OCI-LY1 (cell line): ENCODE results near the gene NOTCH1.

Experiments
- H2AFZ ChIP-seq: fragments of 200-600 bp; sonication (generic), shearing (Covaris generic); 2 replicates; pipeline ENCODE4 v1.6.0; 2014; ENCODE audit warnings: antibody characterized with exemption, mild to moderate bottlenecking, low read length
- H3F3A ChIP-seq: fragments of 200-600 bp; sonication (generic), shearing (Covaris generic); 2 replicates; pipeline ENCODE4 v1.6.0; 2014; ENCODE audit warnings: mild to moderate bottlenecking, antibody characterized with exemption, low read length, moderate library complexity; ENCODE audit not compliant: insufficient read depth
- H3K27ac ChIP-seq: fragments of 200-600 bp; sonication (generic); 2 replicates; pipeline ENCODE4 v1.5.1; 2014; ENCODE audit warnings: low read length, mixed run types, mild to moderate bottlenecking, low read depth; ENCODE audit not compliant: poor library complexity, severe bottlenecking
- H3K27me3 ChIP-seq: fragments of 200-600 bp; sonication (generic); 2 replicates; pipeline ENCODE4 v1.6.0; 2014; ENCODE audit warnings: antibody characterized with exemption, mild to moderate bottlenecking, low read length, moderate library complexity; ENCODE audit not compliant: insufficient read depth
- H3K36me3 ChIP-seq: fragments of 200-600 bp; sonication (generic); 2 replicates; pipeline ENCODE4 v1.6.1; 2014; ENCODE audit warnings: mild to moderate bottlenecking, antibody characterized with exemption, low read length, moderate library complexity, mixed read lengths; ENCODE audit not compliant: insufficient read depth
- H3K4me1 ChIP-seq: fragments of 200-600 bp; sonication (generic); 2 replicates; pipeline ENCODE4 v1.5.1; 2014; ENCODE audit warnings: mild to moderate bottlenecking, low read length, moderate library complexity; ENCODE audit not compliant: insufficient read depth, severe bottlenecking
- H3K4me2 ChIP-seq: fragments of 200-600 bp; sonication (generic), shearing (Covaris generic); 2 replicates; pipeline ENCODE4 v1.6.1; 2014; ENCODE audit warnings: low read length
- H3K4me3 ChIP-seq: fragments of 200-600 bp; sonication (generic); 2 replicates; pipeline ENCODE4 v1.5.1; 2014; ENCODE audit warnings: low read length, low read depth, mild to moderate bottlenecking, mixed read lengths; ENCODE audit not compliant: poor library complexity, severe bottlenecking
- H3K79me2 ChIP-seq: fragments of 200-600 bp; shearing (Covaris generic); 2 replicates; pipeline ENCODE4 v1.6.1; 2016; ENCODE audit warnings: mixed run types, low read length, mixed read lengths; ENCODE audit not compliant: insufficient read depth
- H3K9ac ChIP-seq: fragments of 200-600 bp; sonication (generic), shearing (Covaris generic); 2 replicates; pipeline ENCODE4 v1.6.1; 2014; ENCODE audit warnings: mild to moderate bottlenecking, low read length, mixed read lengths
- H3K9me2 ChIP-seq: fragments of 200-600 bp; sonication (generic), shearing (Covaris generic); 2 replicates; pipeline ENCODE4 v1.6.1; 2014; ENCODE audit warnings: low read depth, mild to moderate bottlenecking, low read length, mixed read lengths
- H3K9me3 ChIP-seq: fragments of 200-600 bp; shearing (Covaris generic); 2 replicates; pipeline ENCODE4 v1.6.1; 2014; ENCODE audit warnings: low read length, mixed read lengths
- H4K20me1 ChIP-seq: fragments of 200-600 bp; sonication (generic), shearing (Covaris generic); 2 replicates; pipeline ENCODE4 v1.6.0; 2016; ENCODE audit warnings: mild to moderate bottlenecking, low read length; ENCODE audit not compliant: insufficient read depth
- EZH2 ChIP-seq: fragments of 200-600 bp; sonication (generic), shearing (Covaris generic); IDR thresholded peaks from 2 replicates; pipeline ENCODE4 v1.8.0; 2017; ENCODE audit warnings: borderline replicate concordance, mixed run types, mild to moderate bottlenecking, antibody characterized with exemption, low read length, moderate library complexity, mixed read lengths
- TF ChIP-seq, protein P1 (sequence below): fragments of 200-600 bp; sonication (generic), shearing (Covaris generic); IDR thresholded peaks from 2 replicates; pipeline ENCODE4 v1.5.1; 2017; ENCODE audit warnings: mild to moderate bottlenecking, antibody characterized with exemption, low read length, moderate library complexity, mixed read lengths

The NOTCH1 gene

DNA sequence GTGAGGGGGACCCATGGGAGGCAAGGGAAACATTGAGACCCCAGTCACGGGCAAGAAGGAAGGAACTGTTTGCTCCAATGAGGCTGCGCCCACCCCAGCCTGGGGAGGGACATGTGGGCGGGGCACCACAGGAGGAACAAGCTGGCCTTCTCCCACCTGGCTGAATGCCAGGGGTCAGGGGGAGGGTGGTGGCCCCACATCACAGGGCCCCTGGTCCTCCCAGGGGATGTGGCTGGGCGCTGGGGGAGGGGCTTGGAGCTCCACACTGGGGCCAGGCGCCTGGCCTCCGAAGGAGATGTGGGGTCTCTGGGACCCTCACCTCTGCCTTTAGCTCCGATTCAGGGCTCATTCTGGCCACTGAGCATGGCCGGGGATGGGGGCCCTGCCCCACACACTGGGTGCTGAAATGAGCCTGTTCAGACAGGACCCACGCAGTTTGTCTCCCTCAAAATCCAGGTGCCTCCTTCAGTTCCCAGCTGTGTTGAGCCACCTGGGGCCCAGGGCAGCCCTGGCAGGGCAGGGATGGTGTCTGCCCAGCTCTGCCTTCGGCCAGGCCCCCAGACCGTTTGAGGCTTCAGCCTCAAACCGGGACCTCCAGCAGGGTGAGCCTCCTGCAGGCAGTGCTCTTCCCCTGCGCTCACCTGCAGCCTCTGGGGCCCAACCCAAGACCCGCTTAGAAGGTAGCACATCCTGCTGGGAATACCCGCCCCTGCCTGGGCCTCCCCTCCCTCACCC lies 33.2 kb upstream of the NOTCH1 start:
- peaks cover 9% of the 10 kb centered on the region; the same call in 1 of the 2 replicates for H3F3A ChIP-seq
- H3K27me3 ChIP-seq = 0 out of 2 replicates have a peak, but pooled peaks cover 7% of the 10 kb centered on the region
- no peak overlapping the region for H3K4me2 ChIP-seq
- no peak overlapping the region for H2AFZ ChIP-seq
- H3K36me3 ChIP-seq = no peaks in the 10 kb centered on the region
- no peaks in the 10 kb centered on the region for H3K79me2 ChIP-seq
- no peak overlapping the region for H3K27ac ChIP-seq
- TF ChIP-seq EZH2 = no peak
- TF ChIP-seq, protein P1, sequence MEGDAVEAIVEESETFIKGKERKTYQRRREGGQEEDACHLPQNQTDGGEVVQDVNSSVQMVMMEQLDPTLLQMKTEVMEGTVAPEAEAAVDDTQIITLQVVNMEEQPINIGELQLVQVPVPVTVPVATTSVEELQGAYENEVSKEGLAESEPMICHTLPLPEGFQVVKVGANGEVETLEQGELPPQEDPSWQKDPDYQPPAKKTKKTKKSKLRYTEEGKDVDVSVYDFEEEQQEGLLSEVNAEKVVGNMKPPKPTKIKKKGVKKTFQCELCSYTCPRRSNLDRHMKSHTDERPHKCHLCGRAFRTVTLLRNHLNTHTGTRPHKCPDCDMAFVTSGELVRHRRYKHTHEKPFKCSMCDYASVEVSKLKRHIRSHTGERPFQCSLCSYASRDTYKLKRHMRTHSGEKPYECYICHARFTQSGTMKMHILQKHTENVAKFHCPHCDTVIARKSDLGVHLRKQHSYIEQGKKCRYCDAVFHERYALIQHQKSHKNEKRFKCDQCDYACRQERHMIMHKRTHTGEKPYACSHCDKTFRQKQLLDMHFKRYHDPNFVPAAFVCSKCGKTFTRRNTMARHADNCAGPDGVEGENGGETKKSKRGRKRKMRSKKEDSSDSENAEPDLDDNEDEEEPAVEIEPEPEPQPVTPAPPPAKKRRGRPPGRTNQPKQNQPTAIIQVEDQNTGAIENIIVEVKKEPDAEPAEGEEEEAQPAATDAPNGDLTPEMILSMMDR = no peak
- H3K9me2 ChIP-seq = no peaks in the 10 kb centered on the region
- H3K9me3 ChIP-seq = no peaks in the 10 kb centered on the region; the same call in 1 of the 2 replicates
- no peaks in the 10 kb centered on the region for H3K4me1 ChIP-seq
- H3K4me3 ChIP-seq = no peak overlapping the region
- no peak overlapping the region for H3K9ac ChIP-seq
- H4K20me1 ChIP-seq = no peaks in the 10 kb centered on the region

DNA sequence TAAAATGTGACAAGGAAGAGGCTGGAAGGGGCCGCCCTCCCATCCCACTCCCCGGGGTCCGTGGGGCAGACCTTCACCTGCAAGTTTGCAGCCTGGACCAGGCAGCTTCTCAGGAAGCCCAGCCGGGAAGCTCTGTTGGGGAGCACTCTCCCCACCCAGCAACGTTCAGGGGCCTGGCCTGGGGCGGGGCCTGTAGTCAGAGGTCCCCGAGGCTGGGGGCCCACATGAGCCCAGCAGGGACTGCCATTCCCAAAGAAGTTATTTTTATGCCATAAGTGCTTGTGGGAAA lies 32.7 kb upstream of the NOTCH1 start:
- Histone ChIP-seq H3K4me3 (no peak overlapping the region), H3K27me3 (0 out of 2 replicates have a peak, but pooled peaks cover 7% of the 10 kb centered on the region), H3K9ac (no peak overlapping the region), H3K9me3 (no peaks in the 10 kb centered on the region; the same call in 1 of the 2 replicates), H4K20me1 (no peaks in the 10 kb centered on the region), H3K27ac (no peak overlapping the region), H3F3A (peaks cover 9% of the 10 kb centered on the region; the same call in 1 of the 2 replicates), H3K36me3 (no peaks in the 10 kb centered on the region), H3K9me2 (no peaks in the 10 kb centered on the region), H3K4me1 (no peaks in the 10 kb centered on the region), H3K4me2 (no peak overlapping the region), H2AFZ (no peak overlapping the region), H3K79me2 (no peaks in the 10 kb centered on the region)
- TF ChIP-seq, protein P1 = no peak
- no peak for TF ChIP-seq EZH2

DNA sequence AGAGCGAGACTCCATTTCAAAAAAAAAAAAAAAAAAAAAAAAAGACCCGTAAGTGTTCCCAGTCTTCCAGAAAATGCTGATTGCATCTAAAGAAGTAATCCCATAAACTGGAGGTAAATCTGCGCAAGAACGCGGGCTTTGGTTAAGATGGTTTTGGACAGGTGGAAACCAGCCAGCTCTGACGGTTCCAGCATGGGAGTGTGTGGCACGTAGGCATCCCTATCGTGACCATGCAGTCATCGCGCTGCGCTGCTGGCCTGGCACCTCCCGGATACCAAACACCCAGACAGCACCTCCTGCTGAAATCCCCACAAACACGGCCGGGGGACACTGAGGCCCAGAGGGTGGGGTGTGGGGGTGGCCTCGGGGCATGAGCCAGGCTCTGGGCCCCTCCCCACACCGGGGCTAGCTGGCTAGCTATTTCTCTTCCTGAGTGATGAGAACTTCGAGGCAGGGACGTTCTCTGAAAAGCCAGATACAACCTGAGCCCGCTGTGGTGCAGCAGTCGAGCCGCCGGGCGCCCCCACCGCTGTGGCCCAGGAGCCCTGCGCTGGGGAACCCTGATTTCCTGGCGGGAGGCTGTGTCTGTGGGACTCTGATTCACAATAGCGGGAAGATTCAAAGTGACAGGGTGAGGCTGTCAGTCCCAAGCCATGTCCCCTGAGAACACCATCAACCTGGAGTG lies 32.2 kb upstream of the NOTCH1 start:
- H3F3A ChIP-seq = peaks cover 9% of the 10 kb centered on the region; the same call in 1 of the 2 replicates
- H3K36me3 ChIP-seq = no peaks in the 10 kb centered on the region
- no peak overlapping the region for H2AFZ ChIP-seq
- no peaks in the 10 kb centered on the region for H3K4me1 ChIP-seq
- H3K4me2 ChIP-seq = no peak overlapping the region
- H3K27ac ChIP-seq = no peak overlapping the region
- no peaks in the 10 kb centered on the region for H3K79me2 ChIP-seq
- H3K27me3 ChIP-seq = peaks cover 10% of the 10 kb centered on the region; the same call in 1 of the 2 replicates
- no peaks in the 10 kb centered on the region for H3K9me2 ChIP-seq
- TF ChIP-seq, protein P1 = no peak
- TF ChIP-seq EZH2 = no peak
- no peak overlapping the region for H3K9ac ChIP-seq
- H3K4me3 ChIP-seq = no peak overlapping the region
- no peaks in the 10 kb centered on the region; the same call in 1 of the 2 replicates for H3K9me3 ChIP-seq
- H4K20me1 ChIP-seq = no peaks in the 10 kb centered on the region
